Ovary (tissue), 9 donors: ENCODE data around the gene GPAM. TPM values are rescaled to one million over a fixed set of nuclear protein-coding genes. Genes with fewer than 3 reads are reported as not detected.
"Not testable (repeated sequence)": the region's sequence is repeated elsewhere in the genome, so short reads cannot be mapped to it uniquely, and the experiment has no call there.

Source experiments
- DNase-seq, 5 donors: peaks; one replicate each; pipeline ENCODE4 v3.0.0-alpha.2; 2019 to 2020
- H3K27ac ChIP-seq, 2 donors: fragments of 200-600 bp; one replicate each; pipeline versions ENCODE4 v1.5.1 to v1.8.0; 2019 to 2022
- H3K27me3 ChIP-seq: fragments of 200-600 bp; one replicate; pipeline ENCODE4 v1.8.0; 2022
- H3K36me3 ChIP-seq: fragments of 200-600 bp; sonication (generic); one replicate; pipeline ENCODE4 v1.5.1; 2019
- H3K4me1 ChIP-seq: one replicate; pipeline ENCODE4 v1.8.1; 2013; ENCODE audit warnings: mild to moderate bottlenecking, moderate library complexity; ENCODE audit not compliant: insufficient read depth
- H3K4me3 ChIP-seq: fragments of 200-600 bp; sonication (generic); one replicate; pipeline ENCODE4 v1.5.1; 2017
- H3K9me3 ChIP-seq, 2 donors: fragments of 200-600 bp in 1 of 2; sonication (generic) in 1 of 2; one replicate each; pipeline versions ENCODE4 v1.5.1 to v1.8.1; 2013 to 2019; ENCODE audit warnings: mild to moderate bottlenecking in 1 of 2, moderate library complexity in 1 of 2
- CTCF ChIP-seq, 3 donors: fragments of 450-650 bp in 2 of 3; fragments of 200-600 bp in 1 of 3; IDR thresholded peaks; one replicate each; pipeline versions ENCODE4 v1.5.1 to v1.8.0; 2016 to 2022; ENCODE audit warnings: antibody characterized with exemption in 3 of 3, mild to moderate bottlenecking in 1 of 3
- EP300 ChIP-seq: sonication (generic); formaldehyde crosslinking; IDR thresholded peaks from one replicate; pipeline ENCODE4 v1.6.1; 2017; ENCODE audit warnings: antibody characterized with exemption
- POLR2A ChIP-seq: fragments of 450-650 bp; IDR thresholded peaks from one replicate; pipeline ENCODE4 v1.6.1; 2017; ENCODE audit warnings: antibody characterized with exemption, mild to moderate bottlenecking, moderate library complexity
- WGBS, 3 donors: extraction: QIAGEN DNeasy Blood & Tissue Kit in 1 of 3; methylation state at CpG; one replicate each; pipeline versions ENCODE4 v1.1.5 to v1.1.7; 2013 to 2017; 5-methylcytosine and 5-hydroxymethylcytosine counted together
- intact Hi-C, 4 donors: fragments of 100-400 bp; cut with DNase I; formaldehyde crosslinking; loops; one replicate each; pipeline versions ENCODE4 v1.11.0 to v1.15.1; 2022 to 2023
- polyA plus RNA-seq, 2 donors: library from polyadenylated mRNA; stranded (reverse); fragments of 200-250 nt in 1 of 2; fragments of 350-450 nt in 1 of 2; fragmentation: Illumina TruSeq in 1 of 2; extraction: RNeasy Lipid Tissue Mini Kit (QIAGEN cat#74804) in 1 of 2; gene quantifications; one replicate each; pipeline ENCODE4 v1.2.3, GENCODE V29; 2013 to 2014
- total RNA-seq, 7 donors: library from RNA; depleted of rRNA in 2 of 7; stranded (reverse); fragments of >200 nt in 2 of 7; fragmentation: NEBNext Ultra II Directional in 3 of 7; extraction: Animal tissue kit (Norgen Biotek cat#: 25700) in 3 of 7; gene quantifications; one replicate each; pipeline versions ENCODE4 v1.1.0 to v1.2.4, GENCODE V29; 2016 to 2023
- donor health status: DM: no; HTN: no; CAD: no; lungs with moderate emphysema.
- donor health status: DM: no; HTN: no; CAD: no.
- donor health status: Bipolar disorder and iron deficiency.
- donor health status: DM: yes; HTN: yes; CAD: no.
- donor health status: DM: no; HTN: no; CAD: no.
- donor health status: DM: yes; HTN: yes; CAD: no.

The GPAM gene
- total and polyA plus RNA-seq, 9 donors = 3.3 to 22.1 (median 8.7) TPM

DNA sequence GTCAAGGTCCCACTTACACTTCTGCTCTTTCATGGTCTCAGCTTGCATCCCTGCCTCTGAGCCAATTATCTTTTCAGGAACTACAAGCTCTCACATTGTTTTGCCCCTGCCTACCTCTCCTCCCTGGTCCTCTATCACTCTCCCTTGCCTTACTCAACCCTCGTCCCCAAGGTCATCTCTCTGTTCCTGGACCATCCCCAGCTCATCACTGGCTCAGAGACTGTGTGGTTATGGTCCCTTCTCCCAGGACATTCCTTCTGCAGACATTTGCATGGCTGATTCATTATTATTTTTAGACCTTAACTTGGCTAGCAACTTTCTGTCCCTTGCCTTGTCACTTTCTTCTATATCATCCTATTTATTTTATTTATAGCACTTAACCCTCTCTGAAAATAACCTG lies 17.8 kb upstream of the GPAM start:
- Histone ChIP-seq H3K4me1 (no peaks in the 10 kb centered on the region), H3K27me3 (no peaks in the 10 kb centered on the region), H3K4me3 (no peak overlapping the region), H3K9me3 (no peaks in the 10 kb centered on the region), H3K27ac (no peak overlapping the region), H3K36me3 (no peaks in the 10 kb centered on the region)
- DNase-seq = no peak
- no peak for TF ChIP-seq POLR2A
- TF ChIP-seq EP300 = no peak
- 11 to 32% (median 20%) methylated on average over 1 of the region's 1 CpG for WGBS, 3 donors
- intact Hi-C loops = no loop called here

DNA sequence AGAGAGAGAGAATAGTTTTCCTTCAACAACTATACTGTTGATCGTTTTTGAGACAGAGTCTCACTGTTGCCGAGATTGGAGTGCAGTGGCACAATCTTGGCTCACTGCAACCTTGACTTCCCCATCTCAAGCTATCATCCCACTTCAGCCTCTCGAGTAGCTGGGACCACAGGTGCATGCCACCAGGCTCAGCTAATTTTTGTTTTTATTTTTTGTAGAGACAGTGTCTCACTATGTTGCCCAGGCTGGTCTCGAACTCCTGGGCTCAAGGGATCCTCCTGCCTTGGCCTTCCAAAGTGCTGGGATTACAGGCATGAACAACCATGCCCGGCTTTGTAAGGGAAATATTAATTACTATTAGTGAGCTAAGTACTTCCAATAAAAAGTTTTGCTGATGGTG lies 16.7 kb upstream of the GPAM start:
- H3K36me3 ChIP-seq, DNase-seq, H3K9me3 ChIP-seq, H3K4me3 ChIP-seq, H3K4me1 ChIP-seq, H3K27ac ChIP-seq, H3K27me3 ChIP-seq, intact Hi-C loops: not testable (repeated sequence)
- 73 to 78% (median 78%) methylated on average over 5 of the region's 5 CpGs for WGBS, 3 donors

GRCh38 chr10:112197662-112198061 lies 14.1 kb upstream of the GPAM start:
- 97 to 100% methylated on average over 2 of the region's 2 CpGs; no CpG with 5 or more reads in 1 of the 3 donors for WGBS, 3 donors
- not testable (repeated sequence) for DNase-seq, H3K27ac ChIP-seq

DNA sequence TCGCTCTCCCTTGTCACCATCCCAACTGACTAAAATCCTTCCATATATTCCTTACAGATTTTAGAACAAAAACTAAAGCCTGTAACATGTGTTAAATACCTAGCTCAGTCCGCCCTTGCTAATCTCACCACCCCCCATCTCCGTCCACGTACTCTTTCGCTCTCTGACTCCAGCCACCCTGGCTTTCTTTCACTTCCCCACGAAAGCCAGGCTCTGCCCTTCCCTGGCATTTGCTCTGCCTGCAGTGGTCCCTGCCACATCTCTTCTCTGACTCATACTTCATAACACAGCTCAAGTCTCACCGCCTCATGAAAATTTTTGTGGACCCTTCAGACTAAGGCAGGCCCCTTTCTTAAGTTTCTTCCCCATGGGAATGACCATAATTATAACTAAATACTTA lies 11.7 kb upstream of the GPAM start:
- Histone ChIP-seq H3K27ac (no peak overlapping the region), H3K36me3 (no peaks in the 10 kb centered on the region), H3K4me3 (no peak overlapping the region), H3K9me3 (no peaks in the 10 kb centered on the region), H3K4me1 (no peaks in the 10 kb centered on the region), H3K27me3 (no peaks in the 10 kb centered on the region)
- no peak for DNase-seq
- WGBS, 3 donors = 78 to 82% (median 81%) methylated on average over 7 of the region's 7 CpGs
- no peak for TF ChIP-seq EP300
- TF ChIP-seq CTCF (IDR thresholded peaks at IDR 0.05) = no peak
- no peak for TF ChIP-seq POLR2A
- intact Hi-C loops = no loop called here

More at GRCh38 chr10:112197662-112198061, 14.1 kb upstream of the GPAM start:
- H3K4me1 ChIP-seq, H3K4me3 ChIP-seq, H3K9me3 ChIP-seq, H3K36me3 ChIP-seq, intact Hi-C loops, H3K27me3 ChIP-seq: not testable (repeated sequence)

DNA sequence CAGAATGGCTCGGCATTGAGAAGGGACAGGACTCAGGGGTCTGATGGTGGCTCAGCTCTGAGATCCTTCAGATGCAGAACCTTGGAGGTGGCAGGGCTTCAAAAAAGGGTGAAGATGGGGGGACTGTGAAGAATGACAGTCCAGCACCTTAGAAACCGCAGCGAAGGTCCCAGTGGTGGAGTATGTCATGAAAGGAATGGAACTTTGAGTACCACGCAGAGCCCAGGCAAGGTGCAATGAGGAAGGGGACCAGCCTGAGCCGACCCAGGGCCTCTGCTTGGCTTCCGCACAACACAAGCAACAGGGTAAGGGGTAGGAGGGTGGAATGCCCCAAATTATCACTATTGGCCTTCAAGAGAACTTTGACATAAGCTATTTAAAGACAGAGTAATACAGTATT lies 8.2 kb upstream of the GPAM start:
- H3K4me1 ChIP-seq = no peaks in the 10 kb centered on the region
- DNase-seq = no peak
- no peaks in the 10 kb centered on the region for H3K36me3 ChIP-seq
- H3K27ac ChIP-seq = no peak overlapping the region
- TF ChIP-seq CTCF (IDR thresholded peaks at IDR 0.05) (no peak), POLR2A (no peak), EP300 (no peak)
- H3K27me3 ChIP-seq = no peaks in the 10 kb centered on the region
- H3K9me3 ChIP-seq = no peaks in the 10 kb centered on the region
- intact Hi-C loops = no loop called here
- 87 to 93% (median 89%) methylated on average over 6 of the region's 6 CpGs for WGBS, 3 donors
- no peak overlapping the region for H3K4me3 ChIP-seq

- TF ChIP-seq CTCF (IDR thresholded peaks at IDR 0.05) (no peak), EP300 (no peak), POLR2A (no peak)
- Histone ChIP-seq H3K27ac (no peak overlapping the region), H3K36me3 (no peaks in the 10 kb centered on the region), H3K9me3 (no peaks in the 10 kb centered on the region), H3K27me3 (no peaks in the 10 kb centered on the region), H3K4me3 (no peak overlapping the region), H3K4me1 (no peaks in the 10 kb centered on the region)
- intact Hi-C loops = no loop called here
- no peak for DNase-seq
- WGBS, 3 donors = 54 to 68% (median 55%) methylated on average over 4 of the region's 4 CpGs
Measured at GRCh38 chr10:112191041-112191590, 7.6 kb upstream of the GPAM start.
